ENCODE results near the gene TSR1. TPM values are rescaled to one million over a fixed set of nuclear protein-coding genes. Genes with fewer than 3 reads are reported as not detected.

Gene TSR1
- total RNA-seq, 1 donor from 2014 or later, result 36.4 TPM

- no peak overlapping the region for H3K27ac Mint-ChIP-seq (ENCODE audit: unreplicated experiment)
- no peak overlapping the region for H2AFZ ChIP-seq (ENCODE audit: low read depth, low read length)
- H3K36me3 ChIP-seq (ENCODE audit: insufficient read depth, low read length), result peaks cover 5% of the 10 kb centered on the region
- H4K20me1 ChIP-seq (ENCODE audit: insufficient read depth, low read length), result no peaks in the 10 kb centered on the region
- no peak overlapping the region for H3K9ac ChIP-seq (ENCODE audit: low read length)
- no peak overlapping the region for H3K27ac ChIP-seq (ENCODE audit: low read depth, low read length)
- TF ChIP-seq EZH2 (IDR thresholded peaks at IDR 0.05; ENCODE audit: insufficient read depth, low read length), result no peak
- TF ChIP-seq, protein P1, sequence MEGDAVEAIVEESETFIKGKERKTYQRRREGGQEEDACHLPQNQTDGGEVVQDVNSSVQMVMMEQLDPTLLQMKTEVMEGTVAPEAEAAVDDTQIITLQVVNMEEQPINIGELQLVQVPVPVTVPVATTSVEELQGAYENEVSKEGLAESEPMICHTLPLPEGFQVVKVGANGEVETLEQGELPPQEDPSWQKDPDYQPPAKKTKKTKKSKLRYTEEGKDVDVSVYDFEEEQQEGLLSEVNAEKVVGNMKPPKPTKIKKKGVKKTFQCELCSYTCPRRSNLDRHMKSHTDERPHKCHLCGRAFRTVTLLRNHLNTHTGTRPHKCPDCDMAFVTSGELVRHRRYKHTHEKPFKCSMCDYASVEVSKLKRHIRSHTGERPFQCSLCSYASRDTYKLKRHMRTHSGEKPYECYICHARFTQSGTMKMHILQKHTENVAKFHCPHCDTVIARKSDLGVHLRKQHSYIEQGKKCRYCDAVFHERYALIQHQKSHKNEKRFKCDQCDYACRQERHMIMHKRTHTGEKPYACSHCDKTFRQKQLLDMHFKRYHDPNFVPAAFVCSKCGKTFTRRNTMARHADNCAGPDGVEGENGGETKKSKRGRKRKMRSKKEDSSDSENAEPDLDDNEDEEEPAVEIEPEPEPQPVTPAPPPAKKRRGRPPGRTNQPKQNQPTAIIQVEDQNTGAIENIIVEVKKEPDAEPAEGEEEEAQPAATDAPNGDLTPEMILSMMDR (IDR thresholded peaks at IDR 0.05; ENCODE audit: insufficient read depth, low read depth, low read length), result no peak
- H3K4me1 ChIP-seq (ENCODE audit: insufficient read depth, low read length), result no peaks in the 10 kb centered on the region
- no peaks in the 10 kb centered on the region for H3K79me2 ChIP-seq (ENCODE audit: insufficient read depth, low read length)
- H3K27me3 ChIP-seq (ENCODE audit: insufficient read depth, low read length), result no peaks in the 10 kb centered on the region
- DNase-seq (ENCODE audit: low read depth) (no peak), FAIRE-seq (no peak)
- peaks cover 8% of the 10 kb centered on the region for H3K4me1 Mint-ChIP-seq (ENCODE audit: low read depth, unreplicated experiment)
- H3K27me3 Mint-ChIP-seq (ENCODE audit: low read depth, unreplicated experiment), result no peaks in the 10 kb centered on the region
- peaks cover 15% of the 10 kb centered on the region for H3K36me3 Mint-ChIP-seq (ENCODE audit: low read depth, unreplicated experiment)
- H3K4me3 Mint-ChIP-seq (ENCODE audit: unreplicated experiment), result no peak overlapping the region
- H3K9me3 ChIP-seq (ENCODE audit: insufficient read depth, low read depth, low read length), result no peaks in the 10 kb centered on the region
- H3K4me3 ChIP-seq (ENCODE audit: insufficient read depth, low read depth, low read length), result no peak overlapping the region
- no peak overlapping the region for H3K4me2 ChIP-seq (ENCODE audit: low read length)
- no peaks in the 10 kb centered on the region for H3K9me3 Mint-ChIP-seq (ENCODE audit: unreplicated experiment)
These were observed 39.9 kb upstream of the TSR1 start for GRCh38 chr17:2376107-2376506.

DNA sequence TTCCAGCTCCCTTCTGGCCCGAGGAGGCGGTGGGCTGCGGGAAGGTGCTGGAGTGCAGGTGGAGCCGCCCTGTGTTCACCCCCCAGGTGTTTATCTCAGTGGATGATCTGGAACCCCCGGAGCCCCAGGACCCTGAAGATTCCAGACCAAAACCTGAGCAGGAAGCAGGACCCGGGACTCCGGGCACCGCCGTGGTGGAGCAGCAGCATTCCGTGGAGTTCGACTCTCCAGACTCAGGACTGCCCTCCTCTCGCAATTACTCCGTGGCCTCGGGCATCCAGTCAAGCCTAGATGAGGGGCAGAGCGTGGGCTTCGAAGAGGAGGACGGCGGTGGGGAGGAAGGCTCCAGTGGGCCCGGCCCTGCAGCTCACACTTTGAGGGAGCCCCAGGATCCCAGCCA is 39.1 kb upstream of the TSR1 start:
- H3K4me1 ChIP-seq (ENCODE audit: insufficient read depth, low read length), result no peaks in the 10 kb centered on the region
- TF ChIP-seq, protein P1 (IDR thresholded peaks at IDR 0.05; ENCODE audit: insufficient read depth, low read depth, low read length), result no peak
- TF ChIP-seq EZH2 (IDR thresholded peaks at IDR 0.05; ENCODE audit: insufficient read depth, low read length), result no peak
- H3K9me3 Mint-ChIP-seq (ENCODE audit: unreplicated experiment), result no peaks in the 10 kb centered on the region
- H3K27me3 ChIP-seq (ENCODE audit: insufficient read depth, low read length), result no peaks in the 10 kb centered on the region
- H4K20me1 ChIP-seq (ENCODE audit: insufficient read depth, low read length), result no peaks in the 10 kb centered on the region
- no peaks in the 10 kb centered on the region for H3K79me2 ChIP-seq (ENCODE audit: insufficient read depth, low read length)
- no peak overlapping the region for H3K4me2 ChIP-seq (ENCODE audit: low read length)
- no peak overlapping the region for H2AFZ ChIP-seq (ENCODE audit: low read depth, low read length)
- peaks cover 5% of the 10 kb centered on the region for H3K36me3 ChIP-seq (ENCODE audit: insufficient read depth, low read length)
- no peak for FAIRE-seq
- H3K27ac Mint-ChIP-seq (ENCODE audit: unreplicated experiment), result no peak overlapping the region
- no peak overlapping the region for H3K27ac ChIP-seq (ENCODE audit: low read depth, low read length)
- H3K4me3 ChIP-seq (ENCODE audit: insufficient read depth, low read depth, low read length), result no peak overlapping the region
- no peak overlapping the region for H3K9ac ChIP-seq (ENCODE audit: low read length)
- peaks cover 15% of the 10 kb centered on the region for H3K36me3 Mint-ChIP-seq (ENCODE audit: low read depth, unreplicated experiment)
- no peaks in the 10 kb centered on the region for H3K27me3 Mint-ChIP-seq (ENCODE audit: low read depth, unreplicated experiment)
- H3K4me3 Mint-ChIP-seq (ENCODE audit: unreplicated experiment), result no peak overlapping the region
- H3K9me3 ChIP-seq (ENCODE audit: insufficient read depth, low read depth, low read length), result no peaks in the 10 kb centered on the region
- no peak for DNase-seq (ENCODE audit: low read depth)
- H3K4me1 Mint-ChIP-seq (ENCODE audit: low read depth, unreplicated experiment), result peaks cover 6% of the 10 kb centered on the region

DNA sequence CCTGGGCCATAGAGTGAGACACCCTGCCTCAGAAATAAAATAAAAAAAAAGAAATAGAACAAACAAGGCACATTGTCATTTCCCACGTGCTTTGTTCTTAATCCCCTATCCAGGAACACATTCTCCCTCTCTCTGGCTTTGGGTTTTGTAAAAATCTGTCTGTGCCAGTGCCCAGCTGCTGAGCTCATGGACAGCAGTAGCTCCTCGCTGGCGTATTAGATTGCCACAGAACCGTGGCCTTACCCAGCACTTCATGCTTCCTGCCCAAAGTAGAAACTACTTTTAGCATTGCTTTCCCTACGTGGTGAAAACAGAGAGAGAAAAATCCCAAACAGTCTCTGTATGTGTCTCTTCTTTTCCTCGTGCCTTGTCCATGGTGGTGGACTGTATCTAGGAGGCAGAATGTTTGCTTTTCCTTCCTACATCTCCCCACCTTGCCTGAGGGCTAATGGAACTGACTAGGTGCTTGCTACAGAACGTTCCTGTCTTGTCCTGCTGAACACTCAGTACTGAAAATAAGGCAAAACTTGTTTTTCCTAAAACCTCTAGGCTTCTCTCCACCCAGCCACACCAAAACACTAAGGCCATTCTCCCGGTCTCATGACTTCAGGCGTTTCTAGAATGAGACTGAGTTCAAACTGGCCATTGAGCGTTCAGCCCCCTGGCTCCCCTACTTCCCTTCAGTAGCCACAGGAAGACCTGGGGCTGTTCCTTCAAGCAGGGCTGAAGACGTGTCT is 38.5 kb upstream of the TSR1 start:
- H3K4me1 Mint-ChIP-seq (ENCODE audit: low read depth, unreplicated experiment), result peaks cover 2% of the 10 kb centered on the region
- peaks cover 15% of the 10 kb centered on the region for H3K36me3 Mint-ChIP-seq (ENCODE audit: low read depth, unreplicated experiment)
- H3K4me1 ChIP-seq (ENCODE audit: insufficient read depth, low read length), result no peaks in the 10 kb centered on the region
- no peak overlapping the region for H3K4me3 ChIP-seq (ENCODE audit: insufficient read depth, low read depth, low read length)
- no peaks in the 10 kb centered on the region for H3K79me2 ChIP-seq (ENCODE audit: insufficient read depth, low read length)
- TF ChIP-seq, protein P1 (IDR thresholded peaks at IDR 0.05; ENCODE audit: insufficient read depth, low read depth, low read length), result no peak
- TF ChIP-seq EZH2 (IDR thresholded peaks at IDR 0.05; ENCODE audit: insufficient read depth, low read length), result no peak
- H3K36me3 ChIP-seq (ENCODE audit: insufficient read depth, low read length), result peaks cover 5% of the 10 kb centered on the region
- no peaks in the 10 kb centered on the region for H3K9me3 Mint-ChIP-seq (ENCODE audit: unreplicated experiment)
- H3K27me3 Mint-ChIP-seq (ENCODE audit: low read depth, unreplicated experiment), result no peaks in the 10 kb centered on the region
- no peak overlapping the region for H3K27ac ChIP-seq (ENCODE audit: low read depth, low read length)
- H3K27ac Mint-ChIP-seq (ENCODE audit: unreplicated experiment), result no peak overlapping the region
- no peaks in the 10 kb centered on the region for H4K20me1 ChIP-seq (ENCODE audit: insufficient read depth, low read length)
- no peaks in the 10 kb centered on the region for H3K27me3 ChIP-seq (ENCODE audit: insufficient read depth, low read length)
- no peak for DNase-seq (ENCODE audit: low read depth)
- H3K9me3 ChIP-seq (ENCODE audit: insufficient read depth, low read depth, low read length), result no peaks in the 10 kb centered on the region
- no peak overlapping the region for H2AFZ ChIP-seq (ENCODE audit: low read depth, low read length)
- H3K4me3 Mint-ChIP-seq (ENCODE audit: unreplicated experiment), result no peak overlapping the region
- no peak overlapping the region for H3K4me2 ChIP-seq (ENCODE audit: low read length)
- no peak overlapping the region for H3K9ac ChIP-seq (ENCODE audit: low read length)
- no peak for FAIRE-seq
